ENCODE data around the gene TEKT1.
"Not testable (repeated sequence)": the region's sequence is repeated elsewhere in the genome, so short reads cannot be mapped to it uniquely, and the experiment has no call there.

Gene TEKT1
- 0 reads per million in 2 experiments for total RNA-seq

DNA sequence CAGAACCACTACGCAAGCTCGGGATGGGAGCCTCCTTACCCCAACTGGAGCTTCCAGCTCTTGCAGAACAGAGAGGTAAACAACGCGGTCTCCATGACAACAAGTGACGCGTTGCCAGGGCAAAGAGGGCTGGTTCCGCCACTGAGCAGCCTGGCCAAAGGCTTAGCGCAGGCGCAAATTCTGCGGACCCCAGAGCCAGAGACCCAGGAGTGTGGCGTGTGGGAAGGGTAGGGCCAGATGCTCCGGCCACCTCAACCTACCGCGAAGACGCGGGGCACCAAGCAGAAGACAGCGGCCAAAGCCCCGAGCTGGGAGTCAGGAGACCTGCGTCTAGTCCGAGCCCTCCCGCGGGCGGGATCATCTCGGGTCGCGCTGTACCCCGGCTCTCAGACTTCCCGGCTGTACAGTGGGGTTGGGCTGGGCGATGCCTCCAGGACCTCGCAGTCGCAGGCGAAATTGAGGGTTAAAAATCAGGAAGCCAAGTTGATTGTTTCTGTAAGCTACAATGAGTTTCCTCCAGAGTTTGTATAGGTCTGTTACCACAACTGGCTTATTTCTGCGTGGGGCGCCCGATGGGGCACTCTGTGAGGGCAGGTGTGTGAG is at the start of gene TEKT1:
Gene TEKT1, minus strand, starts transcription at position 69 of the 603 bp plus-strand sequence. CDS start 1,353 bp downstream, outside the sequence.
- DNase-seq (ENCODE audit: low read depth): peak; percentile 69

DNA sequence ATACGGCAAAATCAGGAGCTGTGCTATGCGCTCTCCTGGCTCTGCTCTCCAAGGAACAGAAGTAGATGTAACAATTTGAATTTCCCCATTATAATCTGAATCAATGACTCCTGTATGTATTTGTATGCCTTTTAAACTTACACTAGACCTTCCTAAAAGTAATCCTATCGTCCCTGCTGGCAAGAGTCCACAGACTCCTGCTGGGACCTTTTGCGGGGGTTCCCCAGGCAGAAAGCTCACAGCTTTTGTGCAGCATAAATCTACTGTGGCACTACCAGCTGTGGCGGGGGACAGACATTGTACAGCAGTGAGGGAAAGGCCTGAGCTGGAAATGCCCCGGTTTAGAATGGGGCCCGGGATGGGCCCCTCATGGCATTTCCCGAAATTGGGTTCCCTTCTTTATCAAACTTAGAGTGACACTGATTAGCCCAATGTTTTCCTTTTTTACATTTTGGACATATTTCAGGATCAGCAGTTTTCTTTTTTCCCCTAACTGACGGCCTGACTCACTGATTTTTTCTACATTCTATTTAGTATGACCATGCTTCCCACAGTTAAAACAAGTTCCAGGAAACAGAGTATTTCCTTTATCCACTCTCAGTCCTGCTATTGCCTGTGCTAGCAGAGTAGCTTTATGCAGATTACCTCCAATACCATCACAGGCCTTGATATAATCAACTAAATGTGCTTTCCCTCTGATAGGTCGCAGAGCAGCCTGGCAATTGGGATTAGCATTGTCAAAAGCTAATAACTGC is 47.9 kb upstream of the TEKT1 start:
- not testable (repeated sequence) for DNase-seq (ENCODE audit: low read depth)

DNA sequence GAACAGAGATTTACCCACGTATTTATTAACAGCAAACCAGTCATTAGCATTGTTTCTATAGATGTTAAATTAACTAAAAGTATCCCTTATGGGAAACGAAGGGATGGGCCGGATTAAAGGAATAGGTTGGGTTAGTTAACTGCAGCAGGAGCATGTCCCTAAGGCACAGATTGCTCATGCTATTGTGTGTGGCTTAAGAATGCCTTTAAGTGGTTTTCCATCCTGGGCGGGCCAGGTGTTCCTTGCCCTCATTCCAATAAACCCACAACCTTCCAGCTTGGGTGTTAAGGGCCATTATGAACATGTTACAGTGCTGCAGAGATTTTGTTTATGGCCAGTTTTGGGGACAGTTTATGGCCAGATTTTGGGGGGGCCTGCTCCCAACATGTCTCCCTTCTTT is 43.7 kb upstream of the TEKT1 start:
- DNase-seq (ENCODE audit: low read depth): not testable (repeated sequence)

DNA sequence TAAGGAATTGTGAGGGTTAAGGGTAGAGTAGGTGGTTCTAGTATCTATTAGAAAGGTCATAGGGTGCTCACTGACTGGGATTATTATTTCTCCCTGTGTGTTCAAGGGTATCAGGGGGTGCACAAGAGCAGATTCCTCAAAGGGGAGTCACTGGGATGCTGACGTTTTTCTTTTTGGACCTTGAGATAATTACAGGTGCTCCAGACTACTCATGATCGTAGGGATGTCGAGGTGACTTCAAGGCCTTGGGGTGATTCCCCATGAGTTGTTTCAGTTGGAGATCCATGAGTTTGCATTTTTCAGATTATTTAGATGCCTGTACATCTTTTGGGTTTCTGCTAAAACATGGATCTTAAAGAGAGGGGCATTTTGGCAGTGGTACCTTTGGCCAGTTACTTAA is 41.4 kb upstream of the TEKT1 start:
- no peak for DNase-seq (ENCODE audit: low read depth)

DNA sequence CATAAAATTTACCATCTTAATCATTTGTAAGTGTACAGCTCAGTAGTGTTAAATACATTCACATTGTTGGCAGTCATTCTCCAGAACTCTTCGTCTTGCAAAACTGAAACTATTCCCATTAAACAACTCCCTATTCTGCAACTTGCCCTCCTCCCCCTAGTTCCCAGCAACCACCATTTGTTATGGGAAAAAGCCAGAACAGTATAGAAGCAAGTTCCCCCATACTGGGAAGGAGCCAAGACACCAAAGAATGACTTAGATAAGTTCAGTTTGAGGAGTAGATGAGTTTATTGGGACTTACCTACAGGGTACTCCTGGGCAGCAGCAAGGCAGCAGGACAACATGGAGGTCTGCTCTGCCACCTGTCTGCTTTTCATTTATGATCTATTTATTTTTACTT is 39.3 kb upstream of the TEKT1 start:
- DNase-seq (ENCODE audit: low read depth): no peak

GRCh38 chr17:6868582-6868981 is 37.1 kb upstream of the TEKT1 start:
- DNase-seq (ENCODE audit: low read depth): no peak

DNA sequence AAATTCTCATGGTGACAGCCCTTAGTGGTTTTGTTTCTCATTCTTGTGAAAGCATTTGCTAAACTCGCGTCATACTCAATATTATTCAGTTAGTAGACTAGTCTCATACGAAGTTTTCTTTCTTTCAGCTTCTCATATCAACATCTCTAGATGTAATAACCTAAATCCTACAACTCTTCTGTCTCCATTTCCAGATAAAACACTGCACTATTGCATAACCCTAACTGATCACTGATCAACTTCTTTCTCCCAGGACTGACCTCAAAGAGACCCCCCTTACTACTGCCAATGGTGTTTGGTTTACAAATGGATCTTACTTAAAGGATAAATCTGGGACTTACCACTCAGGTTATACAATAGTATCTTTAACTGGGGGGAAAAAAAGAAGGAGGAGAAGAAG is 36.3 kb upstream of the TEKT1 start:
- no peak for DNase-seq (ENCODE audit: low read depth)

GRCh38 chr17:6862825-6863224 is 31.3 kb upstream of the TEKT1 start:
- no peak for DNase-seq (ENCODE audit: low read depth)

DNA sequence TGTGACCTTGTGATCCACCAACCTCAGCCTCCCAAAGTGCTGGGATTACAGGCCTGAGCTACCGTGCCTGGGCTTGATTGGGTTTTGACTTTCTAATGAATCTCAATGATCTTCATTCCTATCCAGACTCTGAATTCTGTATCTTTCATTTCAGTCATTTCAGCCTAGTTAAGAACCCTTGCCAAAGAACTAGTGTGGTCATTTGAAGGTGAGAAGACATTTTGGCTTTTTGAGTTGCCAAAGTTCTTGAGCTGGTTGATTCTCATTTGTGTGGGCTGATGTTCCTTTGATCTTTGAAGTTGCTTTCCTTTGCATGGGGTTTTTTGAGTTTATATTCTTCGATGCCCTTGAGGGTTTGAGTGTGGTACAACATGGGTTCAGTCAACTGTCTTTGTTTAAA is 30.6 kb upstream of the TEKT1 start:
- DNase-seq (ENCODE audit: low read depth): no peak

GRCh38 chr17:6857904-6858303 is 26.4 kb upstream of the TEKT1 start:
- DNase-seq (ENCODE audit: low read depth): no peak

DNA sequence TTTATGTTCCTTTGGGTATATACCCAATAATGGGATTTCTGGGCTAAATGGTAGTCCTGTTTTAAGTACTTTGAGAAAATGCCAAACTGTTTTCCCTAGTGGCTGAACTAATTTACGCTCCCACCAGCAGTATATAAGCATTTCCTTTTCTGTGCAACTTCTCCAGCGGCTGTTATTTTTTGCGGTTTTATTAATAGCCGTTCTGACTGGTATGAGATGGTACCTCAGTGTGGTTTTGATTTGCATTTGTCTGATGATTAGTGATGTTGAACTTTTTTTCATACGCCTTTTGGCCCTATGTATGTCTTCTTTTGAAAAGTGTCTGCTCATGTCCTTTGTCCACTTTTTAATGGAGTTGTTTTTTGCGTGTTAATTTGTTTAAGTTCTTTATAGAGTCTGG is 25.8 kb upstream of the TEKT1 start:
- DNase-seq (ENCODE audit: low read depth): no peak

DNA sequence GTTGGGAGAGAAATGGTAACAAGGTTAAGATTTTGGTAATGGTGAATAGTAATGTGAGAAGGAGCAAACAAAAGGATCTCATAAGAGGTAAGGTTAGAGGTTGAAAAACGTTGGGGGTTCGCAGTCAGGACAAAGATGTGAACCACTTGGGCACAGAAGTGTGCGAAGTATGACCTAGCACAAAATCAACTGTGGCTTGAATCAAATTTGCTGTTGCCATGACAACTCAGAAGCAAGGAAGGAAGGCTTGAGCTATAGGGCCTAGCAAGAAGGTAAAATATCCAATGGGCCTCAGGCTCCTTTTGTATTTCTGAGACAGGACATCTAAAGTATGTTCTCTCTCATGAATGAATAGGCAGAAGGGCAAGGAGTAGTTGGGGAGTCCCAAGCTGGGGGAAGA is 24.5 kb upstream of the TEKT1 start:
- DNase-seq (ENCODE audit: low read depth): no peak

- DNase-seq (ENCODE audit: low read depth): no peak
Observed at GRCh38 chr17:6853764-6854442, 22.4 kb upstream of the TEKT1 start.

DNA sequence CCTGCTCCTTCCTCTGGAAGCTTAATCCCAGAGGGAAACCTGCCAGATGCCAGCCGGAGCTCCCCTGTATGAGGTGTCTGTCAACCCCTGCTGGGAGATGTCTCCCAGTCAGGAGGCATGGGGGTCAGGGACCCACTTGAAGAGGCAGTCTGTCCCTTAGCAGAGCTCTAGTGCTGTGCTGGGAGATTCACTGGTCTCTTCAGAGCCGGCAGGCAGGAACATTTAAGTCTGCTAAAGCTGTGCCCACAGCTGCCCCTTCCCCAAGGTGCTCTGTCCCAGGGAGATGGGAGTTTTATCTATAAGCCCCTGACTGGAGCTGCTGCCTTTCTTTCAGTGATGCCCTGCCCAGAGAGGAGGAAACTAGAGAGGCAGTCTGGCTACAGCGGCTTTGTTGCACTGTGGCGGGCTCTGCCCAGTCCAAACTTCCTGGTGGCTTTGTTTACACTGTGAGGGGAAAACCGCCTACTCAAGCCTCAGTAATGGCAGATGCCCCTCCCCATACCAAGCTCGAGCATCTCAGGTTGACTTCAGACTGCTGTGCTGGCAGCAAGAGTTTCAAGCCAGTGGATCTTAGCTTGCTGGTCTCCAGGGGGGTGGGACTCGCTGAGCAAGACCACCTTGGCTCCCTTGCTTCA is 17.1 kb upstream of the TEKT1 start:
- not testable (repeated sequence) for DNase-seq (ENCODE audit: low read depth)

DNA sequence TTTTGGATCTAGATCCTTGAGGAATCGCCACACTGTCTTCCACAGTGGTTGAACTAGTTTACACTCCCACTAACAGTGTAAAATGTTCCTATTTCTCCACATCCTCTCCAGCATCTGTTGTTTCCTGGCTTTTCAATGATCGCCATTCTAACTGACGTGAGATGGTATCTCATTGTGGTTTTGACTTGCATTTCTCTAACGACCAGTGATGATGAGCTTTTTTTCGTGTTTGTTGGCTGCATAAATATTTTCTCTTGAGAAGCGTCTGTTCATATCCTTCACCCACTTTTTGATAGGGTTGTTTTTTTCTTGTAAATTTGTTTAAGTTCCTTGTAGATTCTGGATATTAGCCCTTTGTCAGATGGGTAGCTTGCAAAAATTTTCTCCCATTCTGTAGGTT is 14.6 kb upstream of the TEKT1 start:
- not testable (repeated sequence) for DNase-seq (ENCODE audit: low read depth)

DNA sequence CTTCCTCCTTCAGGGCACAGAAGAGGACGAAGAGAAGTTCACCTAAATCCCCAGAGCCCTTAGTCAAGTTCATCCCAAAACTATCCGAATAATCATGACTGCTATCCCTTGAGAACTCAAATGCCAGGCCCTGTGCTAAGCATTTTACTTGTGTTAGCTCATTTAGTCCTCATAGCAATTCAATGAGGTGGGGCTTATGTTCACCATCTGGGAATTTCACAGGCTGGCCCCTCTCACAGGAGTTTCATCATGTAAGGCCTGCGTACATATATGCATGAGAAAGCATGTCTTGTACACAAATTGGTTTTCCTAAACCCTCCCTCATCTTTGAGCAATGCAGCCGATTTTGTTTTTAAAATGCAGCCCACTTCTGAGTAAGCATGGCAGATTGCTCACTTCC is 12.9 kb upstream of the TEKT1 start:
- not testable (repeated sequence) for DNase-seq (ENCODE audit: low read depth)

- DNase-seq (ENCODE audit: low read depth): no peak
Observed at GRCh38 chr17:6843241-6843880, 11.8 kb upstream of the TEKT1 start.

GRCh38 chr17:6841769-6842168 is 10.2 kb upstream of the TEKT1 start:
- not testable (repeated sequence) for DNase-seq (ENCODE audit: low read depth)

DNA sequence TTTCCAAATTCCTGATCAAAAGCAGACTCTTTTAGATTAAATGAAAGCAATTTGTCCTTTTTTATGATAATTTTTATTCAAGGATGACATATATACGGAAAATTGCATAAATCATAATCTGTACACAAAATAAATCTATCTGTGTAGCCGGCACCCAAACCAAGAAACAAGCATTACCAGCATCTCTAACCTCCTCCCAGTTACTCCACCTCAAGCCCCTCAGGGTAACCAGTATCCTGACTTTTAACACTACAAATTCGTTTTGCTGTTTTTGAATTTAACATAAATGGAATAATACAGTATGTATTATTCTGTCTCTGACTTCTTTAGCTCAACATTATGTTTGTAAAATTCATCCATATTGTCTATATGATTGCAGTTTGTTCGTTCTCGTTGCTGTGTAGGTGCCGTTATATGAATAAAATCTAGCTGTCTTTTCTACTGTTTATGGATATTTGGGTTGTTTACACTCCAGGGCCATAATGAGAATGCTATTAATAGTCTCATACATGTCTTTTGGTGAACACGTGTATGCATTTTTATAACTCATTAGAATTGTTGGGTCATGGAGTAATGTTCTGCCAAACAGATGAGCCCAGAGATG is 1.0 kb downstream of the TEKT1 start:
- DNase-seq (ENCODE audit: low read depth): no peak

GRCh38 chr17:6823011-6823442 is 8.5 kb downstream of the TEKT1 start:
- DNase-seq (ENCODE audit: low read depth): no peak

GRCh38 chr17:6818938-6819337 is 12.6 kb downstream of the TEKT1 start:
- no peak for DNase-seq (ENCODE audit: low read depth)

GRCh38 chr17:6816368-6816767 is 15.2 kb downstream of the TEKT1 start:
- not testable (repeated sequence) for DNase-seq (ENCODE audit: low read depth)

All from T follicular helper cell (primary cell).